Erythroblast (primary cell): ENCODE results near the gene PPP1R13B.

Experiments
- GATA1 ChIP-seq: IDR thresholded peaks from 2 replicates; pipeline ENCODE4 v1.6.1; 2011; ENCODE audit warnings: low read depth, mild to moderate bottlenecking, control low read depth, low read length, moderate library complexity
- POLR2A ChIP-seq: IDR thresholded peaks from 2 replicates; pipeline ENCODE4 v1.6.1; 2011; ENCODE audit warnings: mild to moderate bottlenecking, low read length

DNA sequence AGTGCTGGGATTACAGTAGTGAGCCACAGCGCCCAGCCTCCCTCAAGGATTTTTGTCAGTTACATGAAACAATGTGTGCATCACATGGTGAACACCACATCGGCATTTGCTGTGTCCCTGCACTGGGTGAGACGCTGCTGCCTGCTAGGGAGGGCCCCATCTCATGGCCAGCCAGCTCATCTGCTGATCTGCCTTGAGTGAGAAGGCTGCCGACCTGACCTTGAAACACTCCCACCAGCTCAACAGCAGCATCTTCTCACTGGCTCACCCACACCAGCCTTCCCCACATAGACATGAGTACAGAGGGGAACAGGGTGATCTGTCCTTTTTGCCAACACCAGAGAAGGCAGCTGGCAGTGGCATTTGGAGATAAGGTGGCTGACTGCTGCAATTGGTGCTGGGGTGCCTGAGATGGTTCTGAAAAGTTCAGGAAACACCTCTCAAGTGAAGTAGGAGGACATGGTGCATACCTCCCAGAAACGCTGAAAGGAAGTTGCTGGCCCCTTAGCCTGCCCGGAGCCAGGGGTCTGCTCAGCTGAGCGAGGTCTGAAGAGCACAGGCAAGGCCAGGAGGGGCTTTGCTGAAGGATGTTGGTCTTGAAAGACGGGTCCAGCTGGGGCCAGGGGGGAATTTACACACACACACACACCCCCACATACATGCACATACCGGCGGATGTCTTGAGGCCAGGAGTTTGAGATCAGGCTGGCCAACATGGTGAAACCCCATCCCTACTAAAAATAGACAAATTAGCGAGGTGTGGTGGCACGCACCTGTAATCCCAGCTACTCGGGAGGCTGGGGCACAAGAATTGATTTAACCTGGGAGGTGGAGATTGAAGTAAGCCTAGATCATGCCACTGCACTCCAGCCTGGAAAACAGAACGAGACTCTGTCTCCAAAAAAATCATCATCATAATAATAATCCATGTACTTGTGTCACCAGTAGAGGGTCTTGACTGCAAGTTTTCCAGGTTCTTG, 14.3 kb upstream of the PPP1R13B start:
- no peak for TF ChIP-seq POLR2A
- TF ChIP-seq GATA1, result no peak
